ENCODE results near the gene CACNA2D2.

CACNA2D2 gene

GRCh38 chr3:50327129-50327528 lies 176.3 kb downstream of the CACNA2D2 start:
- Mint-ChIP-seq H3K4me1 (ENCODE audit: low read depth) (peaks cover 12% of the 10 kb centered on the region), H3K27me3 (ENCODE audit: low read depth) (no peaks in the 10 kb centered on the region)

DNA sequence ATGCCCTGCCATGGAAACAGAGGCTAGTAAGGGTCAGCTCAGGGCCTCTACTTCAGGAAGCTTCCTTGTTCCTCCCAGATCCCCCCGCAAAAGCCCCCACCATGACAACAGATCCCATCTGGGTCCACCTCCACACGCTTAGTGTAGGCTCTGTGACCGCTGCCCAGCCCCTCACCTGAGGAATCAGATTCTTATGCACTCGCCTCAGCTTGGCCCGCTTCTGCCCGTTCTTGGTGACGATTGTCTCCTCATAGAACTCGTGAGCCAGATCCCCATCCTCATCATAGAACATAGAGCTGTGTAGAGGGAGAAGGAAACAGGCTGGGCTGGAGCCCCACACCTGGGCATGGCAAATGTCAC lies 177.3 kb downstream of the CACNA2D2 start:
- no peaks in the 10 kb centered on the region for H3K27me3 Mint-ChIP-seq (ENCODE audit: low read depth)
- no peak for DNase-seq (ENCODE audit: low spot score)
- peaks cover 12% of the 10 kb centered on the region for H3K4me1 Mint-ChIP-seq (ENCODE audit: low read depth)
- peak overlapping the region; percentile 26 for H3K27ac Mint-ChIP-seq
- no peak overlapping the region for H3K4me3 Mint-ChIP-seq
- H3K36me3 Mint-ChIP-seq (ENCODE audit: low read depth), result peaks cover 21% of the 10 kb centered on the region
- H3K9me3 Mint-ChIP-seq, result no peaks in the 10 kb centered on the region

More at GRCh38 chr3:50327129-50327528, 176.3 kb downstream of the CACNA2D2 start:
- peak overlapping the region; percentile 90 for H3K4me3 Mint-ChIP-seq
- H3K27ac Mint-ChIP-seq, result peak overlapping the region; percentile 69
- peaks cover 29% of the 10 kb centered on the region for H3K36me3 Mint-ChIP-seq (ENCODE audit: low read depth)
- H3K9me3 Mint-ChIP-seq, result no peaks in the 10 kb centered on the region
- no peak for DNase-seq (ENCODE audit: low spot score)

DNA sequence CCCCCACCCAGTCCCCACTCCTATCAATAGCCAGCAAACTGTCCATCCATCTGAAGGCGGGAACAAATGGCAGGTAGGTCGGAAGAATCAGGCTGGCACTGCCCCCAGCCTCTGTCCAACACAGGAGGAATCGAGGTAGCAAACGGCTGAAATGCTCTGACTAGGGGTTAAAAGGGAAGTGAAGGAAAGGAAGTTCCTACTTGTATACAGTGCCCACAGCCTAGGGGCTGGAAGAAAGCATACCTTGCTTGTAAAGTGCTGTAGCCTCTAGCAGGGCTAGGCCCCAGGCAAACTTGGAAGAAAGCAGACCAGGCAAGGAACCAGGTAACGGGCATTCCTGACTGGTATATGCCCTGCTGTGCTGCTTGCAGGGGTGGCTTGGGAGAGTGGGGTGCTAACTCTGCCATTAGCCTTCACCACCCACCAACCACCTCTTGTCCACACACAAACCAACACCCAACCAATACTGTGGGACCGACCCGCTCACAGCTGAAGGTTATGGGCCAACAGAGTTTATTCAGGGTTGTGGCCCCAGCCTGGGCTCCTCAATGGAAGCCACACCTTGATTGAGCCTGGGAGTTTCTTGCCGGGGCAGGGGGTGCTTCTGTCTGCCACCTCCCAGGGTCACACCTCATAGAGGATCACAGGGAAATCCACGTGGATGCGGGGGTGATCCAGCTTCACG lies 177.8 kb downstream of the CACNA2D2 start:
- Mint-ChIP-seq H3K36me3 (ENCODE audit: low read depth) (peaks cover 16% of the 10 kb centered on the region), H3K9me3 (no peaks in the 10 kb centered on the region), H3K27ac (no peak overlapping the region), H3K4me1 (ENCODE audit: low read depth) (peaks cover 13% of the 10 kb centered on the region), H3K27me3 (ENCODE audit: low read depth) (no peaks in the 10 kb centered on the region), H3K4me3 (peak overlapping the region; percentile 18)
- no peak for DNase-seq (ENCODE audit: low spot score)

GRCh38 chr3:50325113-50325480 lies 178.3 kb downstream of the CACNA2D2 start:
- Mint-ChIP-seq H3K4me1 (ENCODE audit: low read depth) (peaks cover 19% of the 10 kb centered on the region), H3K27ac (peak overlapping the region; percentile 27), H3K36me3 (ENCODE audit: low read depth) (peaks cover 12% of the 10 kb centered on the region), H3K27me3 (ENCODE audit: low read depth) (no peaks in the 10 kb centered on the region), H3K9me3 (no peaks in the 10 kb centered on the region), H3K4me3 (no peak overlapping the region)
- no peak for DNase-seq (ENCODE audit: low spot score)

DNA sequence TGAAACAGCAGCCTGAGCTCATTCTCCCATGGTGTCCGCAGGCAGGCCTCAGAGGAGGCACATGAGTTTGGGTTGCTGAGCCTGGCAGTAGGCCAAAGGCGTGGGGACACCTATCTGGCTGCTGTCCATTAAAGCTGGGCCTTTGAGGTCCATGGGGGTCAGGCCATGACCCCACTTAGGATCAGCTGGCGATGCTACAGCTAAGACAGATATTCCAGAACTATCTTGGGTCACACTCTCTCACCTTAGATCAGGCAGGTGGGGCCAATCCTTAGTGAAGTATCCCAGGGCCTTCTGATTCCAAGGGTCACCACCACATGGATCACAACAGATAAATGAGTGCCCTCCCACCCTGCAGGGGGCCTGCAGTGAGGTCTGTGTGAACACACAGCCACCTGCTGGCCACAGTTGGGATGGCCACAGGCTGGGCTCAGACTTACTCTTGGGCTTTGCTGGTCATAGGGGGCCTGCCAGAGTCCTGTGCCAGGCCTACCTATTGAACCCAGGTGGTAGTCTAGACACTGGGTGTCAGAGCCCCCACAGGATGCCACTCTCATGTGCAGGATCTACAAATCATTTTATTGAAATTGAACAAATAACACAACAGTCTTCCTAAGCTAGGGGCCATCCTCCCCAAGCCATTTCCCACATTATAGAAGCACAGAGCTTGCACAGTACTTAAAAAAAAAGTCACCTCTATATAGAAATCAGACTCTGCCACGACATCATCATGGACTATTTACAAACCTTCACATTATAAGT lies 178.9 kb downstream of the CACNA2D2 start:
- DNase-seq (ENCODE audit: low spot score), result peak; percentile 53
- H3K4me1 Mint-ChIP-seq (ENCODE audit: low read depth), result peaks cover 19% of the 10 kb centered on the region
- no peaks in the 10 kb centered on the region for H3K9me3 Mint-ChIP-seq
- peak overlapping the region; percentile 8 for H3K4me3 Mint-ChIP-seq
- H3K27me3 Mint-ChIP-seq (ENCODE audit: low read depth), result no peaks in the 10 kb centered on the region
- H3K36me3 Mint-ChIP-seq (ENCODE audit: low read depth), result peaks cover 7% of the 10 kb centered on the region
- H3K27ac Mint-ChIP-seq, result peak overlapping the region; percentile 27

DNA sequence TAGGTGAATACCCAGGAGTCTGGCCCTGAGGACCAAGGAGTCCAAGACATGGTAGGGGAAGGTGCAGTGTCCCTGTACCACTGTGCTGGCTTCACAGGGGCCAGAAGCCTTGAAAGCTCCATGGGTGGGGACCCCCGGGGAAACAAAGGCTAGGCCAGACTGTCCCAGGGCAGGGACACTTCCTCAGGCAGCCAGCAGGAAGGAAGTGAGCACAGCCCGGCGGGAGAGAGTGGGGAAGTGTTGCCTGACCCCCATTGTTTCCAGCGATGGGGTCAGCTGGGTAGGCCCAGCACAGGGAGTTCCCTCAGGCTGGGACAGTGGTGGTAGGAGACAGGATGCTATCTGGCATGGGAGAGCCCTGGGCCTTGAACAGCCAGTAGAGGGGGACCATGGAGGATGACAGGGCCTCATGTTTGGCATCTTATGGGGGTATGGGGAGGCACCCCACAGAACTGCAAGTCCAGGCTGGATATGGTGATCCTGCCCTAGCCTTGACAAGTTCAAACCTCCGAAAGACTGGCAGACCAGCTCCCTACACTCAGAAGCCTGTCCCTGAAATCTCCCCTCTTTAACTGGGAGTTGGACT lies 179.7 kb downstream of the CACNA2D2 start:
- Mint-ChIP-seq H3K27ac (no peak overlapping the region), H3K4me1 (ENCODE audit: low read depth) (peaks cover 24% of the 10 kb centered on the region), H3K27me3 (ENCODE audit: low read depth) (no peaks in the 10 kb centered on the region), H3K9me3 (no peaks in the 10 kb centered on the region), H3K4me3 (no peak overlapping the region), H3K36me3 (ENCODE audit: low read depth) (peaks cover 6% of the 10 kb centered on the region)
- DNase-seq (ENCODE audit: low spot score), result no peak

- peak overlapping the region; percentile 43 for H3K27ac Mint-ChIP-seq
- no peaks in the 10 kb centered on the region for H3K9me3 Mint-ChIP-seq
- H3K36me3 Mint-ChIP-seq (ENCODE audit: low read depth), result peaks cover 3% of the 10 kb centered on the region
- no peak overlapping the region for H3K4me3 Mint-ChIP-seq
- H3K4me1 Mint-ChIP-seq (ENCODE audit: low read depth), result peaks cover 23% of the 10 kb centered on the region
- H3K27me3 Mint-ChIP-seq (ENCODE audit: low read depth), result no peaks in the 10 kb centered on the region
- DNase-seq (ENCODE audit: low spot score), result no peak
Observed at GRCh38 chr3:50323092-50323600, 180.3 kb downstream of the CACNA2D2 start.

- Mint-ChIP-seq H3K4me3 (peak within 1 kb of the TSS; percentile 82), H3K4me1 (ENCODE audit: low read depth) (peaks cover 22% of the 10 kb centered on the region), H3K27me3 (ENCODE audit: low read depth) (no peaks in the 10 kb centered on the region), H3K27ac (peak within 1 kb of the TSS; percentile 92), H3K9me3 (no peaks in the 10 kb centered on the region), H3K36me3 (ENCODE audit: low read depth) (peaks cover 3% of the 10 kb centered on the region)
- DNase-seq (ENCODE audit: low spot score), result no peak
Observed at GRCh38 chr3:50322386-50323091, 180.9 kb downstream of the CACNA2D2 start, which contains the start of gene HYAL2. HYAL2 (minus strand) TSS chr3:50322745; CDS start chr3:50320489, 2,256 bp downstream.

GRCh38 chr3:50322115-50322385 lies 181.4 kb downstream of the CACNA2D2 start:
- H3K4me3 Mint-ChIP-seq, result no peak overlapping the region
- H3K27me3 Mint-ChIP-seq (ENCODE audit: low read depth), result no peaks in the 10 kb centered on the region
- no peak for DNase-seq (ENCODE audit: low spot score)
- H3K4me1 Mint-ChIP-seq (ENCODE audit: low read depth), result peaks cover 20% of the 10 kb centered on the region
- H3K36me3 Mint-ChIP-seq (ENCODE audit: low read depth), result peaks cover 3% of the 10 kb centered on the region
- no peak overlapping the region for H3K27ac Mint-ChIP-seq
- H3K9me3 Mint-ChIP-seq, result no peaks in the 10 kb centered on the region

DNA sequence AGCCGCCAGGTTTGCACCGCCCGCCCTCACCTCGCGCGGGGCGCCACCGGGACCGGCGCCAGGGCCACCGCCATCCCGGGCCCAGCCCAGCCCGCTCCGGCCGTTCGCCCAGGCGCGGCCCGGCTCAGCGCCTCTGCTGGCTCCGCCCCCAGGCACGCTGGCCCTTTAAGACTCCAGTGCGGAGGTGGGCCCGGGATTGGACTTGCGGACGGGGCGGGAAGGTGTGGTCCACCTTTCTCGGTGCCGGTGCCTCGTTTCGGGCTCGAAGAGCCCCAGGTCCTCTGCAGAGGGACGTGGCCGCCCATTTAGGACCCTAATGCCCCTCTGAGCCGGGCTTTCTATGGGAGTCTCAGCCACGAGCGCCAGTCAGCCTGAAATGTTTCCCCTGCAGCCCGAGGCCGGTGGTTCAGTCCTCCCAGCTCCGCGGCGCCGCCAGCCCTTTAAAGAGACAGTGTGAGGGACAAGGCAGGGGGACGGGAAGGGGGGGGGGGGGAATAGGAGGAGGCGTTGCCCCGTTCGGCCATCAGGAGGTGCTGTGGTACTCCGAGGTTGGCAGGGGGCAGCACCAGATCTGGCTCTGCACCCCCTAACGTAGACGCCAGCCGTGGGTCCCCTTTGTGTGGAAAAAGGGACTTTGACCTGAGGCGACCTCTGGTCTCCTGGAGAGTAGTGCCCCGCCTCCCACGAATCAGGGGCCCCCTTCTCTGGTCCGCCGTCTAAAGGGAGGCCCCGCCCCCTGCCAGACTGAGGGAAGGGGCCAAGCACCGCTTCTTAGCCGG lies 181.9 kb downstream of the CACNA2D2 start:
- H3K27ac Mint-ChIP-seq, result peak overlapping the region; percentile 92
- H3K36me3 Mint-ChIP-seq (ENCODE audit: low read depth), result peaks cover 3% of the 10 kb centered on the region
- H3K4me1 Mint-ChIP-seq (ENCODE audit: low read depth), result peaks cover 21% of the 10 kb centered on the region
- no peaks in the 10 kb centered on the region for H3K9me3 Mint-ChIP-seq
- peak overlapping the region; percentile 82 for H3K4me3 Mint-ChIP-seq
- peak; percentile 88 for DNase-seq (ENCODE audit: low spot score)
- H3K27me3 Mint-ChIP-seq (ENCODE audit: low read depth), result no peaks in the 10 kb centered on the region

GRCh38 chr3:50320853-50321335 lies 182.5 kb downstream of the CACNA2D2 start:
- Mint-ChIP-seq H3K27me3 (ENCODE audit: low read depth) (no peaks in the 10 kb centered on the region), H3K4me1 (ENCODE audit: low read depth) (peaks cover 25% of the 10 kb centered on the region), H3K27ac (peak overlapping the region; percentile 84), H3K9me3 (no peaks in the 10 kb centered on the region), H3K4me3 (peak overlapping the region; percentile 92), H3K36me3 (ENCODE audit: low read depth) (peaks cover 6% of the 10 kb centered on the region)
- peak; percentile 78 for DNase-seq (ENCODE audit: low spot score)

- no peak for DNase-seq (ENCODE audit: low spot score)
- H3K4me3 Mint-ChIP-seq, result peak overlapping the region; percentile 92
- H3K36me3 Mint-ChIP-seq (ENCODE audit: low read depth), result peaks cover 6% of the 10 kb centered on the region
- no peak overlapping the region for H3K27ac Mint-ChIP-seq
- no peaks in the 10 kb centered on the region for H3K9me3 Mint-ChIP-seq
- no peaks in the 10 kb centered on the region for H3K27me3 Mint-ChIP-seq (ENCODE audit: low read depth)
- peaks cover 25% of the 10 kb centered on the region for H3K4me1 Mint-ChIP-seq (ENCODE audit: low read depth)
Observed at GRCh38 chr3:50319894-50320625, 183.4 kb downstream of the CACNA2D2 start.
